Stimulated activated effector memory CD8-positive, alpha-beta T cell treated with anti-CD3 and anti-CD28 coated beads, Interleukin-12 subunit alpha, Interleukin-12 subunit beta, amount 100 ng/mL, for 72 hours (primary cell): ENCODE data around the gene KCND2.

ENCODE experiments used
- ATAC-seq: fragments of 150-1000 bp; cut with Tn5 transposase; 2 replicates; pipeline ENCODE4 v1.10.0; 2021
- DNase-seq, 2 donors: peaks; one replicate each; pipeline ENCODE4 v3.0.0; 2021 to 2022; ENCODE audit warnings: low spot score in 2 of 2
- H3K27ac Mint-ChIP-seq: one replicate; pipeline ENCODE4 v1.8.0; 2022; ENCODE audit warnings: mild to moderate bottlenecking, mixed read lengths
- H3K36me3 Mint-ChIP-seq: one replicate; pipeline ENCODE4 v1.8.0; 2022; ENCODE audit warnings: mild to moderate bottlenecking, mixed read lengths
- H3K4me1 Mint-ChIP-seq: one replicate; pipeline ENCODE4 v1.8.0; 2022; ENCODE audit warnings: mixed read lengths
- H3K4me3 Mint-ChIP-seq: one replicate; pipeline ENCODE4 v1.8.0; 2022; ENCODE audit warnings: mild to moderate bottlenecking, mixed read lengths
- H3K9me3 Mint-ChIP-seq: one replicate; pipeline ENCODE4 v1.8.0; 2022; ENCODE audit warnings: mixed read lengths

The KCND2 gene

DNA sequence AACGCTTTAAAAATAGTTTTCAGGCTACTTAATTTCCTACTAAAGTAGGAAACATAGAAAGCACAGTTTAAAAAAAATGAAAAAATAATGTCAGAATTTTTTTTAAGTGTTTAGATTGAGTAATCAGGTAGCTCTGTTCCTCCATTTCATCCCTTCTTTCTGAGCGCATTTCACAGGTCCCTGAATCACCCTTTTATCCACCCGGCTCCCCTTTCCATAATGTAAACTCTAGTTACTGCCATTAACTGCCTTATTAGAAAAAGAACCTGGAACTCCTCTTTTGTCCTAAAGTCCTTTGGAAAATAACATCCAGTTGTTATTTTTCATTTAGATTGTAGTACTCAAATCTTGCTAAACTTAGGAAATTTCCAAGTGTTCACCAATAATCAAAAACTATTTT lies 5.8 kb downstream of the KCND2 start:
- DNase-seq (no peak), ATAC-seq (no peak)
- no peaks in the 10 kb centered on the region for H3K36me3 Mint-ChIP-seq
- no peaks in the 10 kb centered on the region for H3K4me1 Mint-ChIP-seq
- H3K9me3 Mint-ChIP-seq: peaks cover 2% of the 10 kb centered on the region
- no peak overlapping the region for H3K27ac Mint-ChIP-seq
- H3K4me3 Mint-ChIP-seq: no peak overlapping the region

DNA sequence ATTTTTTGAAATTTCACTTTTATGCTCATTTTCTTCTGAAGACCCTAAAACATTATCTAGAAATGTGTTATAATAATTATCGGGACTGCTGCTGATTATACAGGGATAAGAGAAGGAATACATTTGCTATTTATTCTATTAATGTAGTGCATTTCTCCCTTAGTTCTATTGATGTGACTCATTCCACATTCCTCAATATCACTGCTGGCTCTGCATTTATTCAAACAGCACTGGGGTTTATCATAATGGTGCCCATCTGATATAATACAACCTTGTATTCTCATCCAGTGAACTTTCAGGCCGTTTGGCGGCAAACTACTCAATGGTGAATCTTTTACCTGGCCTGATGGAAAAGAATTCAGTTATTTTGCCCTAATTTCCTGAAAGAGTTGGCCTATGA lies 7.8 kb downstream of the KCND2 start:
- Mint-ChIP-seq H3K9me3 (peaks cover 2% of the 10 kb centered on the region), H3K27ac (no peak overlapping the region), H3K36me3 (no peaks in the 10 kb centered on the region), H3K4me3 (no peak overlapping the region), H3K4me1 (no peaks in the 10 kb centered on the region)
- ATAC-seq: no peak
- DNase-seq: no peak

DNA sequence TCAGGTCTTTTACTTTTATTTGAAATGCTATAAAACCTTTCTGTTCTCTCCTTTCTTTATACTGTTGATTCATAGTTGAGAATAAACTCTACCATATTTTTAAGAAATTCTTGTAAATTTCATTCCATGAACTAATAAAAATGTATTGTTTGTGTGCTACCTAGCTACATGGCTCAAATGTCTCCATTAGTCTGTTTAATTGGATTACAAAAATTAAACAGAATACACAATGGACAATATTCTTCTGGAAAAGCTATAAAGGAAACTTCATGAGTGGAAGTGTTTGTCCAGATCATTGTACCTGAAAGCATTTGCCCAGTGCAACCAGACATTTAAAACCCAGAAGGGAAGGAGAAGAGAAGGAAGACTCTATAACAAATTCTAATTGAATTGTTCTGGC lies 20.1 kb downstream of the KCND2 start:
- Mint-ChIP-seq H3K27ac (no peak overlapping the region), H3K4me1 (no peaks in the 10 kb centered on the region), H3K9me3 (peaks cover 15% of the 10 kb centered on the region), H3K4me3 (no peak overlapping the region), H3K36me3 (no peaks in the 10 kb centered on the region)
- DNase-seq: no peak
- no peak for ATAC-seq

DNA sequence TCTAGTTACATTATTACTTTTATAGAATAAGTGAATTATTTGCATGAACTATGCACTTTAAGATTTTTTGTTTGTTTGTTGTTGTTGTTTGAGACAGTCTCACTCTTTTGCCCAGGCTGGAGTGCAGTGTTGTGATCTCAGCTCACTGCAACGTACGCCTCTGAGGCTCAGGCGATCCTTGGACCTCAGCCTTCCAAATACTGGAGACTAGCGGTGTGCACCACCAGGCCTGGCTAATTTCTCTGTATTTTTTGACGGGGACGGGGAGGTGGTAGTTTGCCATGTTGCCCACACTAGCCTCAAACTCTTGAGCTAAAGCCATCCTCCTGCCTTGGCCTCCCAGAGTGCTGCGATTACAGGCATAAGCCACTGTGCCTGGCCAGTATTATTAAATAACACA lies 29.2 kb downstream of the KCND2 start:
- H3K36me3 Mint-ChIP-seq: no peaks in the 10 kb centered on the region
- H3K27ac Mint-ChIP-seq: no peak overlapping the region
- H3K4me3 Mint-ChIP-seq: no peak overlapping the region
- H3K9me3 Mint-ChIP-seq: peaks cover 9% of the 10 kb centered on the region
- H3K4me1 Mint-ChIP-seq: no peaks in the 10 kb centered on the region
- ATAC-seq (no peak), DNase-seq (no peak)

DNA sequence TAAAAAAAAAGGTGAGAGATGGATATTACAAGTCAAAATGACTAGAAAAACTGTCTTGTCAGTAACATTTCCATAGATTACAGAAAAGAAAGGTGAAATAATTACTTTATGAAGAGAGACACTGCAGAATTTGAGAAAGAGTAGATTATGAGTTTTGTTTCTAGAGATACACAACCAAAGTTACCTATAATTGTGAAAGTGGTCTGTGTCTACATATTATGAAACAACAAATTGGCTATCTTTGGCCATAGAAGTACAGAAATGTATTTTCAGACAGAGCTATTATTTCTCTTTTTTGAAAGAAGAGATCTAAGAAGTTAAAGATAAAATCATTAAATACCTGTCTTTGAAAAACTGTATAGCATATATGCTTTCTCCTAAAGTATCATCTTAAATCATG lies 30.1 kb downstream of the KCND2 start:
- no peak overlapping the region for H3K4me3 Mint-ChIP-seq
- no peaks in the 10 kb centered on the region for H3K36me3 Mint-ChIP-seq
- no peak overlapping the region for H3K27ac Mint-ChIP-seq
- no peak for DNase-seq
- no peaks in the 10 kb centered on the region for H3K4me1 Mint-ChIP-seq
- no peak for ATAC-seq
- peaks cover 9% of the 10 kb centered on the region for H3K9me3 Mint-ChIP-seq

DNA sequence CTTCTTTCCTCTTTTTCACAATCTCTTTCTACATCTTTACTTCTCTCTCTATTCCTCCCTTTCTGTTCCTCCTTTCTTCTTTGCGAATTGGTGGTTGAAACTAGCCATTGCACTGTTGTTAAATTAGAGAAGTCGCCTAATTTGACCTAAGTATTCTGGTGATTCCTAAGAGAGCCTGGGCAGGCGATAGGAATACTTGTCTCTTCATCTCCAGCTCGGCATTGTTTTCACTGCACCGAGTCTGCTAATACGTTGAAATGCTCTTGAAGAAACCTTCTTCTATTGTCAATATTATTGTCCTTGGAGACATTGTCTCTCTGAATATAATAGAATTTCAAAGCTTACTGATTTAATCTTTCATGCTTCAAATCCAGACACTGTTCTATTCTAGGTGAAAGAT lies 31.7 kb downstream of the KCND2 start:
- H3K9me3 Mint-ChIP-seq: peaks cover 11% of the 10 kb centered on the region
- H3K4me1 Mint-ChIP-seq: no peaks in the 10 kb centered on the region

DNA sequence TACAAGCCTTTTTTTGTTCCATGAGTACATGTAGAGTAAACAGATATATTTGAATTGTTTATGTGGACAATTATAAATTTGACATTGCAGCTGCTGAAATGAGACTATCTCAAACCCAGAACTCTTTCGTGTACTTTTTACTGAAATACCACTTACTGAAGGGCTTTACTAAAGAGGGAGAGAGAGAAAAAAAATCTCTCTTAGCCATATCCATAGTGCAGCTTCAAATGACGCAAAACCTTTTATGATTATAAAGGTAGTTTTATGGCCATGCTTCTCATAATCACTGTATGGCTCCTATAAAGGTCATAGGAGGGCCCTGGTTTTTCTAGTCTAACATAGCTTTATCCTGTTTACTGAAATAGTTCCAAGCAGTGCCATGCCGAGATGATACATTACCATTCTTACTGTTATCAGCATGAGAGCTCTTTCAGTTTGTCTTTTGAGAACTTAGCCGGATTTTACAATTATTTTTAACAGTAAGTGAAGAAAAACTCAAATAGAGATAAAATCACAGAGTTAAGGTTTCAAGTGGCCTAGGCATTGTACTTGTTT lies 35.1 kb downstream of the KCND2 start:
- Mint-ChIP-seq H3K36me3 (no peaks in the 10 kb centered on the region), H3K4me3 (no peak overlapping the region), H3K4me1 (no peaks in the 10 kb centered on the region), H3K9me3 (peaks cover 8% of the 10 kb centered on the region), H3K27ac (no peak overlapping the region)
- no peak for ATAC-seq
- no peak for DNase-seq

More for the DNA sequence above, 31.7 kb downstream of the KCND2 start:
- DNase-seq: no peak
- no peak overlapping the region for H3K27ac Mint-ChIP-seq
- H3K4me3 Mint-ChIP-seq: no peak overlapping the region
- H3K36me3 Mint-ChIP-seq: no peaks in the 10 kb centered on the region
- no peak for ATAC-seq

DNA sequence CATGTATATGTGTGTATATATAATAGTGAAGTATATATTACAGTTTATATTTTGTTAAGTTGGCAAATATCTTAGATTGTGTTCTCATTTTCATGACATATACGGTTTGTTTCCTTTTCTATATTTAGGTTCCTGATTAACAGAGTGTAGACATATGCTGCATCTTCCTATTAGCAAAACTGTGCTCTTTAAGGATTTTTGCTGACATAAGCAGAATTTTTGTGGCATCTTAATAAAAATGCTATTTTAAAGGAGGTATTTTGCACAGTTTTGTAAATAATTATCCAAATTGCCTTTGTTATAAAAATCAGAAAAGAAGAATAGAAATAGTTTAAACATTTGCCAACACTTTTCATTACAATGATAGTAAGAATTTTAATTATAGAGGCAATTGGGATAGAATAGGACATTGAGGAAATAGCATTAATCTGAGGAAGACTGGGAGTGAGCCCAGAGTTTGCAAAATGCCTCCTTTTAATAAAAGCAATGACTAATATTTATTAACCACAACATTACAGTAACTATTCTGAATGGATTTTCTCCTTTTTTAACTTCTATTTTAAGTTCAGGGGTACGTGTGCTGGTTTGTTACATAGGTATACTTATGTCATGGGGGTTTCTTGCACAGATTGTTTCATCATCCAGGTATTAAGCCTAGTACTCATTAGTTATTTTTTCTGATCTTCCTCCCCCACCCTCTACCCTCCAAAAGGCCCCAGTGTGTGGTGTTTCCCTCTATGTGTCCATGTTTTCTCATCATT lies 38.2 kb downstream of the KCND2 start:
- Mint-ChIP-seq H3K9me3 (peaks cover 2% of the 10 kb centered on the region), H3K4me3 (no peak overlapping the region), H3K27ac (no peak overlapping the region), H3K4me1 (no peaks in the 10 kb centered on the region), H3K36me3 (no peaks in the 10 kb centered on the region)
- DNase-seq (no peak), ATAC-seq (no peak)

DNA sequence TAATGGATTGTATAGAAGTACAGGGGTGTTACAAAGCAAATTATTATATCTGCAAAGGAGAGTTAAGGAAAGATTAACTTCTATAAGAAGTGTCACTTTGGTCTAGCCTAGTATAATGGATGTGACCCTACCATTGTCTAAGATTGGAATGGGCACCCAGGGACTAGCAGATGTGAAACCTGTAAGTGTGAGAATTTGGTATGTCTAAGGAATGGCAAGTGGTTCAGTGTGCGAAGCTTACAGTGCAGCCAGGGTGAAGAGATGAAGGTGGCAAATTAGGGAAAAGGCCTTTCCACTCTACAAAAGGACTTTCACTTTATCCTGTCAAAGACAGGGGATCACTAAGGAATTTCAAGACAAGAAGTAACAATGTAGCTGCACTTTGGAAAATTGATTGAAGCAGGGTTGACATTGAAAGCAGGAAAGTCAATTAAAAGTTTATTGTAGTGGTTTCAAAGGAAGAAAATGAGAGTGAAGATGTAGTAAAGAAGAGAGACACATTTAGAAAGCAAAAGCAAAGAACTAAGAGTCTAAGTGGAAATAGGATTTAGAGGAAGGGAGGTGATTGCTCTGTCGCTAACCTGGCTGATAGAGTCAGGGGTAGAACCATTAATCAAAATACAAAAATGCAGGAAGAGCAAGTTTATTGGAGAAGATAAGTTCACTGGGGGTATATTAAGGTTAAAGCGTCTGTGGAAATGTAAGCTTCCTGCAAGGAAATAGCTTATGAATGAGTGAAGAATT lies 47.4 kb downstream of the KCND2 start:
- Mint-ChIP-seq H3K4me1 (no peaks in the 10 kb centered on the region), H3K4me3 (no peak overlapping the region), H3K9me3 (peaks cover 8% of the 10 kb centered on the region), H3K36me3 (no peaks in the 10 kb centered on the region), H3K27ac (no peak overlapping the region)
- ATAC-seq (no peak), DNase-seq (no peak)

DNA sequence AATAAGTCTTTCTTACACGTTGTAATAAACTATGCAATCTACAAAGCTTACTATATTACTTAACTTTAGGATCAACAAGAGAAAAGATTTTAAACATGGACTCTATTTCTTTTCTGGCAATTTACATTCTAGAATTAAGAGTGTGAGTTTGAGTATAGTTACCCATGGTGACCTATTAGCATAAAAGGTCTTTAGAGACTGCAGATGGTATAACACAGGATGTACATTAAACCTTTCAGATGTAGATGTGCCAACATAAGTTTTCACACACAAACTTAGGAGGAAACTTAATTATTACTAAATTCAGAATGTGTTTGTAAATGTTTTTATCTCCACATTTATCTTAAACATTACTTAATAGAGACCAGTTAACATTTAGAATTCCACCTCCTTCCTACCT lies 54.1 kb downstream of the KCND2 start:
- DNase-seq (no peak), ATAC-seq (no peak)
- H3K9me3 Mint-ChIP-seq: peaks cover 6% of the 10 kb centered on the region
- H3K36me3 Mint-ChIP-seq: no peaks in the 10 kb centered on the region
- no peak overlapping the region for H3K4me3 Mint-ChIP-seq
- H3K27ac Mint-ChIP-seq: no peak overlapping the region
- H3K4me1 Mint-ChIP-seq: no peaks in the 10 kb centered on the region

DNA sequence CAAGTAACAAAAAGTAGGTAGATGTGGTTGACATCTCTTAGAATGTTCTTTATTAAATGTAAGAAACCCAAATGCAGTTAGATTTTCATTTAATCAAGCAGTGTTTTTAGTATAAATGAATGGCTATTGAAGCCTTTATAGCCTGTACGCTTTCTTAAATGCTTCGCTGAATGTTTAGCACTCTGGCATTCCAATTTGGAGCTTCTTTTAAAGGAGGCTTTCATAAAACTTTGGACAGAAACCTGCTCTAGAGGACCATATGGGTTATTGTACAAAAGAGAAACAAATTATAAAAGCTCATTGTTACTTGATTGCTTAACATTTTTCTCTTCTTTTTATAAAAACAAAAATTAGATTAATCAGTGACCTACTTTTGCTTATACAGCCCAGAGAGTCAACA lies 59.5 kb downstream of the KCND2 start:
- Mint-ChIP-seq H3K9me3 (peaks cover 12% of the 10 kb centered on the region), H3K4me3 (no peak overlapping the region), H3K36me3 (no peaks in the 10 kb centered on the region), H3K27ac (no peak overlapping the region), H3K4me1 (no peaks in the 10 kb centered on the region)
- DNase-seq: no peak
- ATAC-seq: no peak

DNA sequence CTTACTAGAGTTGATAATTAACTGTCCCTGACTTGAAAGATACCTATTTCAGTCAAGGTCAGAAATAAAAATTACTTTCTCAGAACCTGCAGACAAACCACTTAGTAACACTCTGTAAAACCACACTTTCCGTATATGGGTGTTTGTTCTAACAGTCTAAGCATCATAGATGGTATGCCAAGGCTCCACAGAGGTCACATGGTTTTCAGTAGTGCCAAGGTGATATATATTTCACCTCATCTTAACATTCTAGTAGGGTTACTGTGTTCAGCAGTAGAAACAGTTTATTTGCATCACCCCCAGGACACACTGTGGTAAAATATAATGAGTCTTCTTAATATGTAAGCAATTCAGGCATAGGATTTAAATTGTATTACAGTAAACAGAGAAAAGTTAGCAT lies 61.5 kb downstream of the KCND2 start:
- Mint-ChIP-seq H3K4me3 (no peak overlapping the region), H3K36me3 (no peaks in the 10 kb centered on the region), H3K27ac (no peak overlapping the region), H3K4me1 (no peaks in the 10 kb centered on the region), H3K9me3 (peaks cover 12% of the 10 kb centered on the region)
- DNase-seq: no peak
- no peak for ATAC-seq

DNA sequence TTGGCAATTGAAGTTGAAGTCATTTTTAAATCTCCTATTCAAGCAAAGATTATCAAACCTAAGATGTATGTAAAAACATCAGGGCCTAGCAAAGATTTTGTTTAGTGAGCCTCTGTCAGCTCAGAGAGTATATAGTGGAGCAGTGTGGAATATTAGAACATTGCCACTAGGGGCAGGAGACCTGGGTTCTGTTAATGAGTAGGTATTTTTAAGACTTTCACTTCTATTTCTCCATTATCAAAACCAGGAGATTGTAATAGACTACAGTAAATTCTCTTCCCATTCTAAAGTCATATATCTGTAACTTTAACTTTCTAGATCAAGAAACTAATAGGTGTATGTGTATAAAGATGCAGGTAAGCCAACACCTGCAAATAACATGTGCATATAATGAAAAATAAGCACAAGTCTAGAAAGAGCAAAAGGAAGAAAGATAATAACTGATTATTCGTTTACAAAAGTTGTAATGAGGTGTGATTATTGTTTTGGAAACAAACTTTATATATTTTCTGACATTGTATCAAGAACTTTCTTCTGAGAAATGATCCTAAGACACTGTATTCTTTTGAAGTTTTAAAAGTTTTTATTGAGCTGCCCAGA lies 64.4 kb downstream of the KCND2 start:
- ATAC-seq (no peak), DNase-seq (no peak)
- H3K4me3 Mint-ChIP-seq: no peak overlapping the region
- no peaks in the 10 kb centered on the region for H3K36me3 Mint-ChIP-seq
- peaks cover 6% of the 10 kb centered on the region for H3K9me3 Mint-ChIP-seq
- H3K4me1 Mint-ChIP-seq: no peaks in the 10 kb centered on the region
- no peak overlapping the region for H3K27ac Mint-ChIP-seq

DNA sequence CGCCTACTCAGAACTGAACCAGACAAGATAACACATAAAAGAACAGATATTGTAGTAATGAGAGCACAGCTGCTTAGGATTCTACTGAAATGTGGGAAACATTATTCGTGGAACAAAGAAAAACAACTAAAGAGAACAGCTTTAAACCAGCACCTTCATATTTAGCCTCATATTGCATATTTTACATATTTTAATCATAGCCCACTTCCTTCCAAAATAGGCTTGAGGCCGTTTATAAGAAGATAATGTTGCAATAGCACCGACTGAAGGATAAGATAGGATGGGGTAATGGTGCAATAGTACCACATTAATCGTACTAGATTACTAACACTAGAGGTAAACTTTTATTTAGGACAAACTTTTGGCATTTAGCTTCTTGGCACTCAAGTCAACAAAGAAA lies 71.3 kb downstream of the KCND2 start:
- H3K36me3 Mint-ChIP-seq: no peaks in the 10 kb centered on the region
- H3K9me3 Mint-ChIP-seq: peaks cover 8% of the 10 kb centered on the region
- no peak overlapping the region for H3K4me3 Mint-ChIP-seq
- DNase-seq: no peak
- no peaks in the 10 kb centered on the region for H3K4me1 Mint-ChIP-seq
- H3K27ac Mint-ChIP-seq: no peak overlapping the region
- ATAC-seq: no peak

DNA sequence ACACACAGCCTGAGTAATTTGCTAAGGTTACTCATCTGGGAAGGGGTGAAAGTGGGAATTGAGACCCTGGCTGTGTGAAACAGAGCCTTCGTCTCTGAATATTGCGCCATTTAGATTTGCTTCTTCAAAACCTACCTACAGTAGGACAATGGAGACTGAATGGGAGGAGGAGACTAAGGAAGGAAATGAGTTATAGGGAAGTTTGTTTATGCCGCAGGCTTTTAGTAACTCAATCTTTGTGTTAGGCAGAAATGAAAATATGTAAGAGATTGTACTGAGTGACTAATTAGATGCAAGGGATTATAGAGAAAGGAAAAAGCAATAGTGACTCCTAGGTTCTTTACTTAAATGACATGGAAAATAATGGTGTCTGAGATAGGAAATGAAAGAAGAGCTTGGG lies 80.2 kb downstream of the KCND2 start:
- H3K4me3 Mint-ChIP-seq: no peak overlapping the region
- peaks cover 21% of the 10 kb centered on the region for H3K9me3 Mint-ChIP-seq
- no peaks in the 10 kb centered on the region for H3K36me3 Mint-ChIP-seq
- ATAC-seq (no peak), DNase-seq (no peak)
- H3K4me1 Mint-ChIP-seq: no peaks in the 10 kb centered on the region
- no peak overlapping the region for H3K27ac Mint-ChIP-seq

DNA sequence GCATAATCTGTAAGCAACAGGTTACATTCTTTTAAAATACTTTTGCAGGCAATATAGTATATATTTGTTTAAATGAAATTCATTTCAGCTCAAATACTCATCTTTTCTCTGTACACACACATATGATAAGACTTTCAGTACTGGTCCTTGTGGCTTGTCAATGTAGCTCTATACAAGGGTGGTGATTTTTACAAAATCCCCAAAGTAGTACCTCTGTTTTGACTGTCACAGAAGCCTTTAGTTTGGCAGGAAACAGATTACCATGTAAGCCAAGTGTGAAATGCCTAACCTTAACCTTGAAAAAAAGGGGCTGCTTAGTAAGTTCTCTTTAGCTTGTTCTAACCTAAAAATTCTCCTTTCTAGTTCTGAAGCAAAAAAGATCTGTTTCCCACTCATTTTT lies 87.9 kb downstream of the KCND2 start:
- ATAC-seq (no peak), DNase-seq (no peak)
- H3K4me3 Mint-ChIP-seq: no peak overlapping the region
- no peaks in the 10 kb centered on the region for H3K36me3 Mint-ChIP-seq
- H3K9me3 Mint-ChIP-seq: peaks cover 31% of the 10 kb centered on the region
- no peak overlapping the region for H3K27ac Mint-ChIP-seq
- H3K4me1 Mint-ChIP-seq: no peaks in the 10 kb centered on the region
